ENCODE measurements around the gene DNM2.

GRCh38 chr19:10766671-10767201 is 48.9 kb downstream of the DNM2 start:
- no peak for TF ChIP-seq KLF16 (tag by site-specific recombination; IDR thresholded peaks at IDR 0.05)
- TF ChIP-seq ZNF121 (tag by site-specific recombination; IDR thresholded peaks at IDR 0.05) = no peak
- TF ChIP-seq ZNF792 (tag by site-specific recombination; IDR thresholded peaks at IDR 0.05) = no peak
- TF ChIP-seq GLI2 (tag by site-specific recombination; IDR thresholded peaks at IDR 0.05; ENCODE audit: borderline replicate concordance, low read depth) = no peak
- no peak for TF ChIP-seq ZNF707 (tag by site-specific recombination; IDR thresholded peaks at IDR 0.05)
- TF ChIP-seq YY1 (tag by site-specific recombination; IDR thresholded peaks at IDR 0.05) = no peak
- TF ChIP-seq ZBTB48 (tag by site-specific recombination; IDR thresholded peaks at IDR 0.05) = no peak
- no peak for TF ChIP-seq ZNF473 (tag by site-specific recombination; IDR thresholded peaks at IDR 0.05)
- no peak for TF ChIP-seq REST (tag by site-specific recombination; IDR thresholded peaks at IDR 0.05)
- no peak for TF ChIP-seq CTCF (tag by site-specific recombination; IDR thresholded peaks at IDR 0.05)
